AG10803 (cell line): ENCODE results near the gene ASIC2.
A peak's percentile ranks its signal among the peaks of the same experiment; 100 is the strongest.

Experiments used
- DNase-seq: peaks from one replicate; pipeline ENCODE4 v3.0.0; 2010; ENCODE audit warnings: low read depth
- H3K4me3 ChIP-seq: 2 replicates; pipeline ENCODE4 v1.5.1; 2011; ENCODE audit warnings: mild to moderate bottlenecking, low read length, control low read depth
- TF ChIP-seq, protein P1 (sequence below): conservative IDR thresholded peaks from 2 replicates; pipeline ENCODE4 v1.5.1; 2011; ENCODE audit warnings: mild to moderate bottlenecking, low read length, control low read depth, inconsistent platforms

The ASIC2 gene

DNA sequence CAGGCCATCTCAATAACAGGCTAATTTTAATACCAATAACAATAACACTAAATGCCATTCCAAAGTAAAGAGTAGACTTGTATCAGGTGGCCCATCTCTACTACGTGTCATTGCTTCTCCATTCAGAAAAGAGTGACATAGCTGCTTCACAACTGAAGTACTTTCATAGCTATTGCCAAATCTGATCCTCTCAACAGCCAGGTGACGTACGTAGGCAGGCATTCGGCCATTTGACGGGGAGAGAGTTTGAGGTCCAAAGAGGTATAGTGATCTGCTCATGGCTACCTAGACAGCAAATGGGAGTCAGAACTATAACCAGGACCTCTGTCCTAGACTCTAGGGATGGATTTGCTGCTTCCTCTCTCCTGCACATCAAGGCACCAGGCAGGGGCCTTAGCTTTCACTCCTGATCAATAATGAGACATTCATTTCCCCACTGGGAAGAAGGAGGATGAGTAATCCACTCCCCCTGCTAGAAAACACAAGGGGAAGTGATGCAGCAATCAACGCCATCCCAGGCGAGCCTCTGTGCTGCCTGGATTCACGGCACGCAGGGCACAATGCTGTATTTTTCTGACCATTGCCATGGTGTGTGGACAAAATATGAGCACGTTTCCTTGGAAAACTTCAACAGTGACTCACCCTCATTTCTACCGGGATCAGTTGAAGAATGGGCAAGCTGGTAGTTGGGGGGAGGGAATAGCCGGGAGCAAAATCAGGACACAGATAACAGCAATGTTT lies 220.5 kb downstream of the ASIC2 start:
- DNase-seq, result peak; percentile 9
- TF ChIP-seq, protein P1, sequence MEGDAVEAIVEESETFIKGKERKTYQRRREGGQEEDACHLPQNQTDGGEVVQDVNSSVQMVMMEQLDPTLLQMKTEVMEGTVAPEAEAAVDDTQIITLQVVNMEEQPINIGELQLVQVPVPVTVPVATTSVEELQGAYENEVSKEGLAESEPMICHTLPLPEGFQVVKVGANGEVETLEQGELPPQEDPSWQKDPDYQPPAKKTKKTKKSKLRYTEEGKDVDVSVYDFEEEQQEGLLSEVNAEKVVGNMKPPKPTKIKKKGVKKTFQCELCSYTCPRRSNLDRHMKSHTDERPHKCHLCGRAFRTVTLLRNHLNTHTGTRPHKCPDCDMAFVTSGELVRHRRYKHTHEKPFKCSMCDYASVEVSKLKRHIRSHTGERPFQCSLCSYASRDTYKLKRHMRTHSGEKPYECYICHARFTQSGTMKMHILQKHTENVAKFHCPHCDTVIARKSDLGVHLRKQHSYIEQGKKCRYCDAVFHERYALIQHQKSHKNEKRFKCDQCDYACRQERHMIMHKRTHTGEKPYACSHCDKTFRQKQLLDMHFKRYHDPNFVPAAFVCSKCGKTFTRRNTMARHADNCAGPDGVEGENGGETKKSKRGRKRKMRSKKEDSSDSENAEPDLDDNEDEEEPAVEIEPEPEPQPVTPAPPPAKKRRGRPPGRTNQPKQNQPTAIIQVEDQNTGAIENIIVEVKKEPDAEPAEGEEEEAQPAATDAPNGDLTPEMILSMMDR, result no peak
- H3K4me3 ChIP-seq, result no peak overlapping the region

DNA sequence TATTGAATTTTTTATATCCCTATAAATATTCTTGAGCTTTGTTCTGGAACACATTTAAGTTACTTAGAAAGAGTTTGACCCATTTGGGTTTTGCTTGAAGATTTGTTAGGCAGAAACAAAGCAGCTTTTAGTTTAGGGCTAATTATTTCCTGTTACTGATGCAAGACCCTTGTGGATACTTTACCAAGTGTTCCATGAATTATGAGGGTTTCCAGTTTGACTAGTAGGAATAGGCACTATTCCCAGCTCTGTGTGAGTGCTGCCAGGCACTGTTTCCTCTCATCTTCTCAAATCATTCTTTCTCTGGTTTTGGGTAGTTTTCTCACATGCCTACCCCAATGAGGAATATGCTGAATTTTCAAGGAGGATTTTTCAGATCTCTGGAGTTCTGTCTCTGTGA lies 221.4 kb downstream of the ASIC2 start:
- no peak for DNase-seq
- H3K4me3 ChIP-seq, result no peak overlapping the region
- TF ChIP-seq, protein P1, result no peak

DNA sequence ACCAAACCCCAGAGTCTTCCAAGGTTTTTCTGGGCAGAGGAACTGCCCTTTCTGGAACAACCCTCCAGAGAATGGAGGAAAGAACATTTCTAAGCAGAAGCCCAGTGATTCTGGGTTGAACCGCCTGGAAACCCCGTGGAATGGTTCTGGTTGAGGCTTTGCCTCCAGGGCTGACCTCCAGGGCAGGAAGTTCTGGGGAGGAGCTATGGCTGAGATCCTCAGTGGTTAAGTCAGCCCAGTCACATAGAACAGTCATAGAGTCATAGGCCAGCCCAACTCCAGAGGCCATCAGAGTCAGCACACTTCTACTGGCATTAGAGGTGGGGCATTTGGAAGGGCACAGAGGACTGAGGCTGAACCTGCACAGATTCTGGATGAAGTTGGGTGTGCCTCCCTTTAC lies 235.5 kb downstream of the ASIC2 start:
- H3K4me3 ChIP-seq, result no peak overlapping the region
- TF ChIP-seq, protein P1, result no peak
- no peak for DNase-seq

DNA sequence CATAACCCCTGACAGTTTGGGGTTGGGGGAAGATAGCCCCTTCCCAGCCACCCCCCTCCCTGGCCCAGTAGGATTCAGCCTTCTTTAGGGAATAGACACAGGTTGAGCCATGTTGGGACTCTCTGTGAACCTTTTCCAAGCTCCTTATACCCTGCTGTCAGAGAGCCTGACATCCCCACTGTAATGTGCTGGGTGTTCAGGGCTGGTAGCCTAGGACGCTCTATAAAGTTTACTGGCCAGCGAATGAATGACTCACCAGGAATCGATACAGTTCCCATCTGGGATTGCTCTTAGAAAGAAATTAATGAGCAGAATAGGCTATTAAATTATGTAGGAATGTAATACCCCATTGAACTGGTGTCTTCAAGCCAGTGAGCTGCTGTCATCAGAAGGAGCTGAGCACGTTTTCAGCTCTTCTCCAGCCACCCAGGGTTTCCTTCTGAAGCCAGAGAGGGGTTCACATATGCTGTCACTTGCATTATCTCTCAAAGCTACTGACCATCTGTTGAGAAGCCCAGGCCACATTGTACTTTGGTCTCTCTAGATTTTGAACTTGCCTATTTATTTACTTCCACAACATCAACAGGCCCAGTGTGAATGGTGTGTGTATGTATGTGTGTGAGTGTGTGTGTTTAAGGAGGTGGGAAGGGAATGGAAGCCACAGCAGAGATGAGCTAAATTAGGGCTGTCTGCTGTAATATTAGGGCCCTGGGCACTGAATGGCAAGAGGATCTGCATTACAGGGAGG lies 236.5 kb downstream of the ASIC2 start:
- TF ChIP-seq, protein P1, result no peak
- no peak for DNase-seq
- H3K4me3 ChIP-seq, result no peak overlapping the region

DNA sequence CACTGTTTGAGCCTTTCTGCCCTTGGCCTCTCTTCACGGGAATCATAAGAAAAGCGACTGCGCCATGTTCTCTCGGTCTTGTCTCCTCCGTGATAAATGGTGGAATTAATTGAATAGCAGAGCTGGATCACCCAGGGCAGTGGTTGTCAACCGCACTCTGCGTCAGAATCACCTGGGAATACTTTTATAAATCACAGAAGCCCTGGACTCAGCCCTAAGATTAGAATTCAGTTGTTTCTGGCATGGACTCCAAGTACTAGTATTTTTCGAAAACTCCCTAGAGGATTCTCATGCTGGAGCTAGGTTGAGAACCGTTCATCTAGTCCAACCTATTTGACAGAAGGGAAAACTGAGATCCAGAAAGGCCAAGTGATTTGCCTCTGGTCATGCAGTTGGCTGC lies 237.3 kb downstream of the ASIC2 start:
- H3K4me3 ChIP-seq, result no peak overlapping the region
- DNase-seq, result no peak
- TF ChIP-seq, protein P1, result no peak

DNA sequence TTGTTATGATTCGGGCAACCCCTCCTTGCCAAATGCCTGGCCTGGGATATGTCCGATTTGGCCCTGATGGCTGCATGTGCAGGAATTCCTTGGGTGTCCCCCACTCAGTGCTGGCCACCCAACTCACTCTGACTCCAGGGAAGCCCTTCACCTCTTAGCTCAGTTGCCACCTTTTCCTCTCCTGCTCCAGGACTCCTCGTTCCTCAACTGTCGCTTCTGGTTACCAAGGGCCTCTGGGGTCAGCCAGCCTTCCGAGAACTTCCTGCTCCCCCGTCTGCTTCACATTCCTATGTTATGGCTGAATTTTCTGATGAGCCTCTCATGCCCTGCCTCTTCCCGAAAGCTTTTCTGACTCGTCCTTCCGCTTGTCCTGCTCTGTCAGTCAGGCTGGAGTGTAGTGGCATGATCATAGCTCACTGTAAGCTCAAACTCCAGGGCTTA lies 237.9 kb downstream of the ASIC2 start:
- TF ChIP-seq, protein P1, result no peak
- no peak overlapping the region for H3K4me3 ChIP-seq
- no peak for DNase-seq

DNA sequence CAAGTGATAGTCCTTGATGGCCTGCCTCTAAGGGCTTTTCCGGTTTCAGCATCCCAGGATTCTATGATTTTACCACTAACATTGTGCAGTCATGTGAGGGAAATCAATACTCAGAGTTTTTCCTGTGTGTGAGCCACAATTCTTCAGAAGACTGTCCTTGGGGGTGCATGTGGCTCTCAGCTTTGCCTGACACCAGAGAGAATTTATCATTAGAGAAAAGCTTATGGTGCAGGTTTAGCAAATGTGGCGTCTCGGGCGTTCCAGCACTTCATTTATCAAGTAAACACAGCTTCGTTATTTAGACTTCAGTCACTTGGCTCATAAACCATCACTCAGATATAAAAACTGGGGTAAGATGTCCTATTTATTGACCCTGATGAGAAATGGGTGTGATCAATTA lies 238.7 kb downstream of the ASIC2 start:
- no peak overlapping the region for H3K4me3 ChIP-seq
- TF ChIP-seq, protein P1, result no peak
- no peak for DNase-seq
